HFF-Myc (cell line): ENCODE data around the gene ZDHHC8.

Experiments used
- DNase-seq: peaks from one replicate; pipeline ENCODE4 v3.0.0-alpha.2; 2011; ENCODE audit warnings: low read depth; ENCODE audit errors: extremely low read depth
- H3K4me3 ChIP-seq: replicated peaks from 2 replicates; pipeline ENCODE4 v1.5.1; 2011; ENCODE audit warnings: low read depth, mild to moderate bottlenecking, control low read depth, low read length
- TF ChIP-seq, protein P1 (sequence below): IDR thresholded peaks from 2 replicates; pipeline ENCODE4 v1.5.1; 2012; ENCODE audit warnings: mild to moderate bottlenecking, low read depth, low read length, control low read depth; ENCODE audit errors: missing control alignments

Gene ZDHHC8

DNA sequence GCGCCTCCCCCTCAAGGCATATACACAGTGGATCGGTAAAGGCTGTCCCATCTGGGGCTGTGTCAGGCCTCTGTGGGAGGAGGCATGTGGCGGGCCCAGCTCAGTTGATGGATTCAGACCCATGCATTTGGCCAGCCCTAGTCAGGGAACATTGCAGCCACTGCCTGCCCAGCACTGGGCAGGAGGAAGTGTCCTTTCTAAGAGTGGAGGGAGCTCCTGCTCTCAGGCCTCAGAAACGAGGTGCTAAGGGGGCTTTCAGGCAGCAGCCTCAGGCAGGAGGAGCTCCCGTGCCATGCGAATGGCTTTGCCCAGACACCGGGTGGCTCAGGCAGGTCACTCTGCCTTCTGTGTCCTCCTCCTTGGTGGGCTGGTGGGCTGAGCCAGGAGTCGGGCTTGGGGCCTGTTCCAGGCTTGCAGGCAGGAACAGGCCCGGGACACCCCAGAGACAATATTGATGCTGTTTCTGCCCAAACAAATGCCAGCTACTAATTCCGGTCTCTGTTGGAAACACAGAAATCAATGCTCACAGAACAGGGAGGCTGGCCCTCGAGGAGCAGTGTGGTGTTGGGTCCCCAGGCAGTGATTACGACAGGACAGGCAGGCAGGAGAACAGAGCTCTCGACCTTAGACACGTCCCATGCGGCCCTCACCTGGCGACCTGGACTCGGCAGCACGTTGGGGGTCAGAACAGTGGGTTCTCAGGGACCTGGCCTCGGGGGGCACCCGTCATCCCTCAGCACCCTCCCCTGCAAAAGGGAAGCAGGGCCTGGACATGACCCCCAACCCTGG, 61.6 kb downstream of the ZDHHC8 start:
- no peak for DNase-seq
- H3K4me3 ChIP-seq, result no peak overlapping the region
- TF ChIP-seq, protein P1, sequence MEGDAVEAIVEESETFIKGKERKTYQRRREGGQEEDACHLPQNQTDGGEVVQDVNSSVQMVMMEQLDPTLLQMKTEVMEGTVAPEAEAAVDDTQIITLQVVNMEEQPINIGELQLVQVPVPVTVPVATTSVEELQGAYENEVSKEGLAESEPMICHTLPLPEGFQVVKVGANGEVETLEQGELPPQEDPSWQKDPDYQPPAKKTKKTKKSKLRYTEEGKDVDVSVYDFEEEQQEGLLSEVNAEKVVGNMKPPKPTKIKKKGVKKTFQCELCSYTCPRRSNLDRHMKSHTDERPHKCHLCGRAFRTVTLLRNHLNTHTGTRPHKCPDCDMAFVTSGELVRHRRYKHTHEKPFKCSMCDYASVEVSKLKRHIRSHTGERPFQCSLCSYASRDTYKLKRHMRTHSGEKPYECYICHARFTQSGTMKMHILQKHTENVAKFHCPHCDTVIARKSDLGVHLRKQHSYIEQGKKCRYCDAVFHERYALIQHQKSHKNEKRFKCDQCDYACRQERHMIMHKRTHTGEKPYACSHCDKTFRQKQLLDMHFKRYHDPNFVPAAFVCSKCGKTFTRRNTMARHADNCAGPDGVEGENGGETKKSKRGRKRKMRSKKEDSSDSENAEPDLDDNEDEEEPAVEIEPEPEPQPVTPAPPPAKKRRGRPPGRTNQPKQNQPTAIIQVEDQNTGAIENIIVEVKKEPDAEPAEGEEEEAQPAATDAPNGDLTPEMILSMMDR, result no peak

DNA sequence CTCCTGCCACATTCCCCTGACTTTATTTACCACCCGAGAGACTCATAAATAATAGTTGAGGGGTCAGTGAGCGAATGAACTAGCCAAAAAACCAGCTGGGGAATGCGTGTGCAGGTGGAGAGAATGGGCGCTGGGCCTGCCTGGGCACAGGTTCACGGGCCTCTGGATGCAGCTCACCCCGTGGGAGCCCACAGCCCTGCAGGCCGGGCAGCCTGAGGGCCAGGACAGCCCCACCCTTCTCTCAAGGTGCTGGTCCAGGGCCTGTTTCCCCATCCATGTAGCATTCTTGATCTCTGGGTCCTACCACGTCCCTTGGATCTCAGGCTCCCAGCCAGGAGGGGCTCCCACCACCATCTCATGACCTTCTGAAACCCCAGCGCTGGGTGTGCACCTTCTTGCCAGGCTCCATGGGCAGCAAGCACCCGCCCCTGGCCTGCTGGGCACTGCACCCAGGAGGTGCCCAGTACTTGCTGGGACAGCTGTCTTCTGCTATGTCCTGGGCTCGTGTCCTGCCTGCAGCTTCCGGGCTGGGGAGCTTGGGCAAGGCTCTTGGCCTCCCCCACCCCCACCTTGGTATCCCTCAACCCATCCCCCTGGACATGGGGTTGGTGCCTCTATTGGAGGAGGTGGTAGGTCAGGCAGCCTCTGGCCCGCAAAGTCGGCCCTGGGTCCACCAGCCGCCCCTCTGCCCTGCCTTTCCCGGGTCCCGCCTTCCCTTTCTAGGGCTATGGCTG, 62.3 kb downstream of the ZDHHC8 start:
- H3K4me3 ChIP-seq, result no peak overlapping the region
- no peak for DNase-seq
- TF ChIP-seq, protein P1, result no peak

DNA sequence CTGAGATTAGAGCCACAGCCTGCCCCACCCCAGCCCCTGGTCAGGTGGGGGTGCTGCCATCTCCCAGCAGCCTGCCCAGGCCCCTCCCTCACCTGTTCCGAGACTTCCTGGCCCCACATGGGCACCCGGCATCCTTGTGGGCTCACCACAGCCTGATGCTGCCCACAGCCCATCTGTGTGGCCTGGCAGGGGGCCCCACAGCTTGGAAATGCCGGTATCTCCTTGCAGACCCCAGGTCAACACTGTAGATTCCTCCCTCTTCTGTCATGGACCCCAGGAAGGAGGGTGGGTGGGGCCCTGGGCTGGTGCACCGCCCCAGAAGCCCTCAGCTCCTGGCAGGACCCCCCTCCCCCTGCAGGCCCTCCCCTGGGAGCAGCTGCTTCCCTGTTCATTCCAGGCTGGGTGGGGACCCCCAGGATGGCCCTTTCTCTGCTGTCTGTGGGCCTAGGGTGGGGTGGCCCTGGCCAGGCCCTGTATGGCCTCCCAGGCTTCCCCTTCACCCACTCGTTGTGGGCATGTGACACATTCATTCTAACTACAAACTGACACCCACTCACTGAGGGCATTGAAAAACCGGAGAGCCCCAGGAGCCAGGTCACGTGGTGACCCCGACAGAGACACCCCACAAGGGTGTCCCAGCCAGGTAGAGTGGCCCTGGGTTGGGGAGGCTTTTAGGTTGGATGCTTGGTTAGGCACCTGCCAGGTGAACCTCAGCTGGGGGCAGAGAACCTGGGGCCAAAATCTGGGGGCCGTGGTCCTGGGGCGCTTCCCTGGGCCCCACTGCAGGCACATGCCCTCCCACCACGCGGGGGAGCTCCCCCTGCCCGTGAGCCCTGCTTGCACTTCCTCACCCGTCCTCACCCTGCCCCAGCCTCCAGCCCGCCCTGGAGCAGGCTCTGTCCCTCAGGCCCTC, 63.3 kb downstream of the ZDHHC8 start:
- TF ChIP-seq, protein P1, result no peak
- H3K4me3 ChIP-seq, result no peak overlapping the region
- no peak for DNase-seq

DNA sequence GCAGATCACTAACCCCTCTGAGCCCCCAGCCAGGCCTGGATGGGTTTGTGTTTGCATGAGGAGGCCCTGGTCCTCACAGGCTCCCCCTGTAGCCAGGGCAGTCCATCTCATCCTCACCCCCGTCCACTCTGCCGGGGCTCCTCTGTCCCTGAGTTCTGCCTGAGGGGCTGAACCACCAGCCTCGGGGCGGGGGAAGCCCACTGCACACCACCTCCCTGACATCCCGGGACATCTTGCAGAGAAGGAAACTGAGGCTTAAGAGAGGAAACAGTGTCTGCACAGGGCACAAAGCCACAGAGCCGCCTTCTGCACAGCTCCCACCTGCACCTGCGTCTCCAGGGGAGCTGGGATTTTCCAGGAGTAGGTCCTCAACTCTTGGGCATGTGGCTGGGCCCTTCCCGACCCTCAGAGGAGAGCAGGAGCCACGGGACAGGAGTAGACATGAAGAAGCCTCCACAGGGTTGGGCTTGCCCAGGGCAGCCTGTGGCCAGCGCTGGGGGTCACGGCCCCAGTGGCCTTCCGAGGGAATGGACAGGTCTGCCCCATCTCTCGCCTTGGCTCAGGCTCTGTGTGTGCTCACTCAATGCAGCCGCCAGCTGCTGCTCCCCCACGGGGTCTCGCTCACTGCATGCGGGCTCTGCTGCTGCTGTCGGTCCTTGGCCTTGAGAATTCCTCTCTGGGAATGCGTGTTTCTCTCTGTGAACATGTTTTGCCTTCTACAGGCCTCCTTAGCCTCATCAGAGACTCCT, 64.7 kb downstream of the ZDHHC8 start:
- H3K4me3 ChIP-seq, result no peak overlapping the region
- no peak for DNase-seq
- TF ChIP-seq, protein P1, result no peak
